Measurements from ENCODE around the gene ARHGEF4. TPM values are rescaled to one million over a fixed set of nuclear protein-coding genes. Genes with fewer than 3 reads are reported as not detected.

The ARHGEF4 gene
- total RNA-seq, 1 donor from 2014 or later = 2.6 TPM

DNA sequence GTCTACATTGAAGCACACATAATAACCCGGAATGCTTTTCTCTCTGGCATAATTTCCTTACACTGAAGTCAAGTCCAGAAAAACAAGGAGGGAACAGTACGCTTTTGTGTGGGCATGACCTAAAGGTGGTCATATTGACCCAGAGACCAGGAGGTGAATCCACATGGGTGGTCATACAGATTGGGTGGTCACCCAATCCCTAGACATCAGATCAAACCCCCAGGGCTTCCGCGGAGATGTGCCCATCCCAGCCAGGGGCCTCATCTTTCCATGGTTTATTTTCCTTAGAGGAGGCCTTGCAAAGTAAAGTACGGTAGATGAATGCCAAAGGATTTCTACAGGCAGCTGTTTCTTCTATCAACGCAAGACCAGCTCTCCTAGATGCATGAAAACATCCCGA is 217.8 kb downstream of the ARHGEF4 start:
- TF ChIP-seq, protein P1, sequence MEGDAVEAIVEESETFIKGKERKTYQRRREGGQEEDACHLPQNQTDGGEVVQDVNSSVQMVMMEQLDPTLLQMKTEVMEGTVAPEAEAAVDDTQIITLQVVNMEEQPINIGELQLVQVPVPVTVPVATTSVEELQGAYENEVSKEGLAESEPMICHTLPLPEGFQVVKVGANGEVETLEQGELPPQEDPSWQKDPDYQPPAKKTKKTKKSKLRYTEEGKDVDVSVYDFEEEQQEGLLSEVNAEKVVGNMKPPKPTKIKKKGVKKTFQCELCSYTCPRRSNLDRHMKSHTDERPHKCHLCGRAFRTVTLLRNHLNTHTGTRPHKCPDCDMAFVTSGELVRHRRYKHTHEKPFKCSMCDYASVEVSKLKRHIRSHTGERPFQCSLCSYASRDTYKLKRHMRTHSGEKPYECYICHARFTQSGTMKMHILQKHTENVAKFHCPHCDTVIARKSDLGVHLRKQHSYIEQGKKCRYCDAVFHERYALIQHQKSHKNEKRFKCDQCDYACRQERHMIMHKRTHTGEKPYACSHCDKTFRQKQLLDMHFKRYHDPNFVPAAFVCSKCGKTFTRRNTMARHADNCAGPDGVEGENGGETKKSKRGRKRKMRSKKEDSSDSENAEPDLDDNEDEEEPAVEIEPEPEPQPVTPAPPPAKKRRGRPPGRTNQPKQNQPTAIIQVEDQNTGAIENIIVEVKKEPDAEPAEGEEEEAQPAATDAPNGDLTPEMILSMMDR (IDR thresholded peaks at IDR 0.05) = no peak
- no peak overlapping the region for H3K4me3 Mint-ChIP-seq (ENCODE audit: unreplicated experiment)
- H3K9me3 Mint-ChIP-seq (ENCODE audit: unreplicated experiment) = no peaks in the 10 kb centered on the region
- peaks cover 48% of the 10 kb centered on the region for H3K36me3 Mint-ChIP-seq (ENCODE audit: unreplicated experiment)
- no peak overlapping the region for H3K27ac Mint-ChIP-seq (ENCODE audit: unreplicated experiment)
- no peak for DNase-seq (ENCODE audit: extremely low spot score, unreplicated experiment)
- no peaks in the 10 kb centered on the region for H3K27me3 Mint-ChIP-seq (ENCODE audit: unreplicated experiment)
- peaks cover 25% of the 10 kb centered on the region for H3K4me1 Mint-ChIP-seq (ENCODE audit: unreplicated experiment)

DNA sequence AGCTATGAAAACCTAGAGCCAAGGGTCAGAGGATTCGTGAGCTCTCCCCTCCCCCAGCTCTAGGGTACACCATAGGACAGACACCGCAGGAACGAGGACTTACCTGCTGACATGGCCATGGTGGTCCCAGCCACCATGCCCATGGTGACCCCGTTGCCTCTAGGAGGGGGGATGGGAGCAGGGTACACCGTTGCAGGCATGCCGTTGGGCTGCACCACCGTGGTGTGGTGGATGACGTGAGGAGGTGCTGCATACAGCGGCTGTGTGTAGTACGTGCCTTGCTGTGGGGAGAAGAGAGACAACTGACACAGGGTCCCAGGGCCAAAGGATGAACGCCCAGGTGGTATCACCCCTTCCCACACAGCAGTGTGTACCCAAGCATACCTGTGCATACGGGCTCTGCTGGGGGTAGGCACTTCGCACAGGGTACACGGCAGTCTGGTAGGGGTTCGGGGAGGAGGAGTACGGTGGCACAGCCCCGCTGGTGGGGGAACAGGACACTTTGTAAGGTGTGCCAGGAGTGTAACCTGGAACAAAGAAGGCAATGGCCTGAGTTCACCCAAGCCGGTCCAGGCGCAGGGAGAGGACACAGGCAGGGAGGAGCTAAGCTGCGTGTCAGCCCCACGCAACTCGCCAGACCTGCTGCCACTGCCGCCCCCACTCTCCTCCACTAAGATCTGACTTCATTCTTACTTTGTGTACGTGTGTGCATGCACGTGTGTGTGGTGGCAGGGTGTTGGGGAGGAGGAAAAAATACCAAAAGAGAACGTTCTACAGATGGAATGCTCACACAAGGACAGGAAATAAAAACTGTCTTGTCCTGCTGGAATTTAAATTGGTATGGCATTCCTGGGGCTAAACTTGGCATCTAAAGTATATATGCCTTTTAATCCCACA is 218.7 kb downstream of the ARHGEF4 start:
- H3K27ac Mint-ChIP-seq (ENCODE audit: unreplicated experiment) = peak overlapping the region; percentile 40
- no peak for DNase-seq (ENCODE audit: extremely low spot score, unreplicated experiment)

DNA sequence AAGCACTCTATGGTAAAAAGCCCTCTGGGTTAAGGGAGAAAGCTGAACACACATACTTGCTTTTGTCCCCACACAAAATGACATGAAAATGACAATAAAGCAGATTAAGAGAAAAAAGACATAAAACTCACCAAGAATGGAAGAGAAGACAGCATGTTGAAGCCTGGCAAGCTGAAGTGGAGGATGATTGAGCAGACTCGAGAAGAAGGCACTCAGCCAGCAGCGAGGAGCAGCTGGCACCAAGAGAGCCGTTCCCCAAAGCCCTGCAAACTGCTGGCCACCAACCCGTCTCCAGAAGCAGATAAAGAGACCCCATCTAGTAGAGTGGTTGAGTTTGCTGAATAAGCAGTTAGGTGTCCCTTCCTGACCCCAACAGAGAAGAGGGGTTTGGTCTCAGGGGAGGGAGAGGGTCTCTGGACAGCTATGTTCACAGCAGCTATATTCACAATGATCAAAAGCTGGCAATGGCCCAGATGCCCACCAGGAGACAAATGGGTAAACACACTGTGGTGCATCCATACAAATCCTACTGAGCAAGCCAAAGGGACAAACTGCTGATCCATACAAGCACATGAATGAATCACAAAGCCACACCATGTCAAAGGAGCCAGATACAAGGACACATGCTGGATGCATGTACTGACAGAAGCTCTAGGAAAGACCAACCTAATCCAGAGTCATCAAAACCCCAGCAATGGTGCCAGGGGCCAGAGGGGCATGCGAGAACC is 219.7 kb downstream of the ARHGEF4 start:
- TF ChIP-seq, protein P1 (IDR thresholded peaks at IDR 0.05) = no peak
- peak overlapping the region; percentile 40 for H3K27ac Mint-ChIP-seq (ENCODE audit: unreplicated experiment)
- no peaks in the 10 kb centered on the region for H3K9me3 Mint-ChIP-seq (ENCODE audit: unreplicated experiment)
- peak overlapping the region; percentile 1 for H3K4me3 Mint-ChIP-seq (ENCODE audit: unreplicated experiment)
- no peak for DNase-seq (ENCODE audit: extremely low spot score, unreplicated experiment)
- no peaks in the 10 kb centered on the region for H3K27me3 Mint-ChIP-seq (ENCODE audit: unreplicated experiment)
- H3K36me3 Mint-ChIP-seq (ENCODE audit: unreplicated experiment) = peaks cover 35% of the 10 kb centered on the region
- H3K4me1 Mint-ChIP-seq (ENCODE audit: unreplicated experiment) = peaks cover 25% of the 10 kb centered on the region

More for the DNA sequence above, 218.7 kb downstream of the ARHGEF4 start:
- Mint-ChIP-seq H3K27me3 (ENCODE audit: unreplicated experiment) (no peaks in the 10 kb centered on the region), H3K36me3 (ENCODE audit: unreplicated experiment) (peaks cover 40% of the 10 kb centered on the region), H3K9me3 (ENCODE audit: unreplicated experiment) (no peaks in the 10 kb centered on the region), H3K4me3 (ENCODE audit: unreplicated experiment) (peak overlapping the region; percentile 1), H3K4me1 (ENCODE audit: unreplicated experiment) (peaks cover 25% of the 10 kb centered on the region)
- TF ChIP-seq, protein P1 (IDR thresholded peaks at IDR 0.05) = no peak

DNA sequence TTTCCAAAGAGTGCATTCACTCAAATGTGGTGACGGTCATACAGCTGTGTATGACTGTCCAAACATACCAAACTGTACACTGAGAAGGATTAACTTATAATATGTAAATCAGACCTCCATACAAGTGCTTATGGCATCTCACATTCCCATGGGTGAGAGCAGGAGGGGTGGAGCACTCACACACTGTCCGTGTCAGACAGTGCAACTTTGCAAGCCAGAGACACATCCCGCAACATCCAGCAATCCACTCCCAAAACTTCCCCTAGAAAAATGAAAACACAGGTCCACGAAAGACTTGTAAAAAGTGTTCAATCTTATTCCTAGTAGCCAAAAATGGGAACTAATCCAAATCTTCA is 220.2 kb downstream of the ARHGEF4 start:
- Mint-ChIP-seq H3K4me1 (ENCODE audit: unreplicated experiment) (peaks cover 25% of the 10 kb centered on the region), H3K36me3 (ENCODE audit: unreplicated experiment) (peaks cover 29% of the 10 kb centered on the region), H3K27me3 (ENCODE audit: unreplicated experiment) (no peaks in the 10 kb centered on the region), H3K4me3 (ENCODE audit: unreplicated experiment) (no peak overlapping the region), H3K9me3 (ENCODE audit: unreplicated experiment) (no peaks in the 10 kb centered on the region), H3K27ac (ENCODE audit: unreplicated experiment) (no peak overlapping the region)
- TF ChIP-seq, protein P1 (IDR thresholded peaks at IDR 0.05) = no peak
- DNase-seq (ENCODE audit: extremely low spot score, unreplicated experiment) = no peak

All from osteocyte (in vitro differentiated cells).